ENCODE results near the gene INA. TPM values are rescaled to one million over a fixed set of nuclear protein-coding genes. Genes with fewer than 3 reads are reported as not detected.

Gene INA
- total RNA-seq, 1 experiment from 2014 or later: 0.08 TPM

DNA sequence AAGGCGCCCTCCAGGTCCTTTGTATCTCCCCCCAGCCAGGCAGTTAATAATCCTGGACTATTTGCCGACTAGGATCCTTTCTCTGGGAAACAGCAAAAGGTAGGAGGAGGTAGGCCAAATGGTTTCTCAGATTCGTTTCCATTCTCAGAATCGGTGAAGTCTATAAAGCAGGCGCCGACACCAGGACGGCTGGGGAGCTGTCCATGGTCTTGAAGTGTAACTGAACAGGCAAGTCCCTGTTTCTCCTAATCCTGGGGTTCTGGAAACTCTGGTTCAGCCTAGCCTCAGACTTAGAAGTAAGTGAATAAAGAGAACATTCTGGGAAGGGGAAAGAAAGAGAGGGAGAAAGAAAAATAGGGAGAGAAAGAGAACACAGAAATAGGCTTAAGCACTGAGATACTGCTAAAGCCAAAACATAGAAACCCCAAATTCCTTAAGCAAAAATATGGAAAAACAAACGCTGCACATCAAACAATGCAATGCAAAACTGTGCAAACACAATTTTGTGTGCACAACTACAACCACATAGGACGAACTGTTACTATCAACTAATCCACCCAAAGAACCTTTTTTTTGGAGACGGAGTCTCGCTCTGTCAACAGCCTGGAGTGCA lies 11.1 kb upstream of the INA start:
- in situ Hi-C loops (cut with HindIII; ENCODE audit: low pct_unique_long_range_greater_than_20kb, low sequenced_read_pairs) (no loop called here), intact Hi-C loops (cut with micrococcal nuclease; ENCODE audit: unreplicated experiment) (no loop called here)
- H3K27ac ChIP-seq (ENCODE audit: low read length): no peak overlapping the region
- TF ChIP-seq POLR2AphosphoS5 (IDR thresholded peaks at IDR 0.05; ENCODE audit: low read depth, low read length) (no peak), TCF7L2 (IDR thresholded peaks at IDR 0.05; ENCODE audit: low read depth, low read length) (0 out of 2 replicates have a peak, but pooled peaks have one; percentile 25)
- TF ChIP-seq, protein P1, sequence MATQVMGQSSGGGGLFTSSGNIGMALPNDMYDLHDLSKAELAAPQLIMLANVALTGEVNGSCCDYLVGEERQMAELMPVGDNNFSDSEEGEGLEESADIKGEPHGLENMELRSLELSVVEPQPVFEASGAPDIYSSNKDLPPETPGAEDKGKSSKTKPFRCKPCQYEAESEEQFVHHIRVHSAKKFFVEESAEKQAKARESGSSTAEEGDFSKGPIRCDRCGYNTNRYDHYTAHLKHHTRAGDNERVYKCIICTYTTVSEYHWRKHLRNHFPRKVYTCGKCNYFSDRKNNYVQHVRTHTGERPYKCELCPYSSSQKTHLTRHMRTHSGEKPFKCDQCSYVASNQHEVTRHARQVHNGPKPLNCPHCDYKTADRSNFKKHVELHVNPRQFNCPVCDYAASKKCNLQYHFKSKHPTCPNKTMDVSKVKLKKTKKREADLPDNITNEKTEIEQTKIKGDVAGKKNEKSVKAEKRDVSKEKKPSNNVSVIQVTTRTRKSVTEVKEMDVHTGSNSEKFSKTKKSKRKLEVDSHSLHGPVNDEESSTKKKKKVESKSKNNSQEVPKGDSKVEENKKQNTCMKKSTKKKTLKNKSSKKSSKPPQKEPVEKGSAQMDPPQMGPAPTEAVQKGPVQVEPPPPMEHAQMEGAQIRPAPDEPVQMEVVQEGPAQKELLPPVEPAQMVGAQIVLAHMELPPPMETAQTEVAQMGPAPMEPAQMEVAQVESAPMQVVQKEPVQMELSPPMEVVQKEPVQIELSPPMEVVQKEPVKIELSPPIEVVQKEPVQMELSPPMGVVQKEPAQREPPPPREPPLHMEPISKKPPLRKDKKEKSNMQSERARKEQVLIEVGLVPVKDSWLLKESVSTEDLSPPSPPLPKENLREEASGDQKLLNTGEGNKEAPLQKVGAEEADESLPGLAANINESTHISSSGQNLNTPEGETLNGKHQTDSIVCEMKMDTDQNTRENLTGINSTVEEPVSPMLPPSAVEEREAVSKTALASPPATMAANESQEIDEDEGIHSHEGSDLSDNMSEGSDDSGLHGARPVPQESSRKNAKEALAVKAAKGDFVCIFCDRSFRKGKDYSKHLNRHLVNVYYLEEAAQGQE (IDR thresholded peaks at IDR 0.05; ENCODE audit: insufficient read depth in 1 of 2, low read depth in 2 of 2, low read length in 1 of 2): peak; percentile 98 to 100
- H3K9me3 ChIP-seq (ENCODE audit: control insufficient read depth, insufficient read depth, low read depth, low read length): no peaks in the 10 kb centered on the region
- H3K4me1 ChIP-seq (ENCODE audit: control insufficient read depth, insufficient read depth, low read length): no peaks in the 10 kb centered on the region
- no TSS peak for BruUV-seq (replicated peaks)
- H3K4me3 ChIP-seq (ENCODE audit: low read depth in 2 of 2, low read length in 2 of 2): no peak overlapping the region
- 0 out of 2 replicates have a peak, but pooled peaks cover 2% of the 10 kb centered on the region for H3K27me3 ChIP-seq (ENCODE audit: control insufficient read depth, insufficient read depth, low read length)
- POLR2A ChIA-PET: no interaction called here
- CTCF ChIA-PET: no interaction called here
- DNase-seq (ENCODE audit: low read depth, low spot score) (no peak), ATAC-seq (peak; percentile 71; the same call in 1 of the 2 replicates)
- H3K36me3 ChIP-seq (ENCODE audit: control insufficient read depth, insufficient read depth, low read length): no peaks in the 10 kb centered on the region

DNA sequence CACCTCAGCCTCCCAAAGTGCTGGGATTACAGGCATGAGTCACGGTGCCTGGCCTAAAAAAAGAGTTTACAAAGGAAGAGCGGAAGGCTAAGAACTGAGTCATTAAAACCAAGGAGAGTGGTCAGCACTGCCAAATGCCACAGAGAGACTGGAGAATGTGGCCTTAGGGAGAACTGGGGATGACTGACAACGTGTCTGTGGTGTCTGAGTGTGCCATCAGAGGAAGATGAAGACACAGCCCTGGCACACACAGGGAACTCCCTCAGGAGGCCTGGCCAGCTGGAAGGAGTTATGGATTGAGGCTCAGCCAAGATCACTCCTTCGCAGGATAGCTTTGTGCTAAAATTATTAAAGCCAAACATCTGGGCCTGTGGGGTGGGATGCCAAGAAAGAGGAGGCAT lies 3.9 kb upstream of the INA start:
- intact Hi-C loops (cut with micrococcal nuclease; ENCODE audit: unreplicated experiment) (no loop called here), in situ Hi-C loops (cut with HindIII; ENCODE audit: low pct_unique_long_range_greater_than_20kb, low sequenced_read_pairs) (no loop called here)
- Histone ChIP-seq H3K9me3 (ENCODE audit: control insufficient read depth, insufficient read depth, low read depth, low read length) (no peaks in the 10 kb centered on the region), H3K36me3 (ENCODE audit: control insufficient read depth, insufficient read depth, low read length) (no peaks in the 10 kb centered on the region), H3K27ac (ENCODE audit: low read length) (no peak overlapping the region; the same call in 1 of the 2 replicates), H3K4me1 (ENCODE audit: control insufficient read depth, insufficient read depth, low read length) (peaks cover 8% of the 10 kb centered on the region), H3K4me3 (ENCODE audit: low read depth in 2 of 2, low read length in 2 of 2) (no peak overlapping the region), H3K27me3 (ENCODE audit: control insufficient read depth, insufficient read depth, low read length) (no peaks in the 10 kb centered on the region)
- DNase-seq (ENCODE audit: low read depth, low spot score) (peak; percentile 94), ATAC-seq (peak; percentile 97)
- no TSS peak for BruUV-seq (replicated peaks)
- CTCF ChIA-PET: no interaction called here
- POLR2A ChIA-PET: no interaction called here
- TF ChIP-seq, protein P1 (IDR thresholded peaks at IDR 0.05; ENCODE audit: insufficient read depth in 1 of 2, low read depth in 2 of 2, low read length in 1 of 2): no peak; a peak in 1 of 4 replicates
- TF ChIP-seq, protein P2, sequence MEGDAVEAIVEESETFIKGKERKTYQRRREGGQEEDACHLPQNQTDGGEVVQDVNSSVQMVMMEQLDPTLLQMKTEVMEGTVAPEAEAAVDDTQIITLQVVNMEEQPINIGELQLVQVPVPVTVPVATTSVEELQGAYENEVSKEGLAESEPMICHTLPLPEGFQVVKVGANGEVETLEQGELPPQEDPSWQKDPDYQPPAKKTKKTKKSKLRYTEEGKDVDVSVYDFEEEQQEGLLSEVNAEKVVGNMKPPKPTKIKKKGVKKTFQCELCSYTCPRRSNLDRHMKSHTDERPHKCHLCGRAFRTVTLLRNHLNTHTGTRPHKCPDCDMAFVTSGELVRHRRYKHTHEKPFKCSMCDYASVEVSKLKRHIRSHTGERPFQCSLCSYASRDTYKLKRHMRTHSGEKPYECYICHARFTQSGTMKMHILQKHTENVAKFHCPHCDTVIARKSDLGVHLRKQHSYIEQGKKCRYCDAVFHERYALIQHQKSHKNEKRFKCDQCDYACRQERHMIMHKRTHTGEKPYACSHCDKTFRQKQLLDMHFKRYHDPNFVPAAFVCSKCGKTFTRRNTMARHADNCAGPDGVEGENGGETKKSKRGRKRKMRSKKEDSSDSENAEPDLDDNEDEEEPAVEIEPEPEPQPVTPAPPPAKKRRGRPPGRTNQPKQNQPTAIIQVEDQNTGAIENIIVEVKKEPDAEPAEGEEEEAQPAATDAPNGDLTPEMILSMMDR (IDR thresholded peaks at IDR 0.05): no peak
- 0 out of 2 replicates have a peak, but pooled peaks have one; percentile 18 for TF ChIP-seq TCF7L2 (IDR thresholded peaks at IDR 0.05; ENCODE audit: low read depth, low read length)
- TF ChIP-seq POLR2AphosphoS5 (IDR thresholded peaks at IDR 0.05; ENCODE audit: low read depth, low read length): peak; percentile 37; the same call in 1 of the 2 replicates
- no peak for TF ChIP-seq SIN3A (IDR thresholded peaks at IDR 0.05; ENCODE audit: borderline replicate concordance, insufficient read depth, low read depth, low read length)

Data from Panc1 (cell line).